ENCODE measurements around the gene MLKL.

MLKL gene

DNA sequence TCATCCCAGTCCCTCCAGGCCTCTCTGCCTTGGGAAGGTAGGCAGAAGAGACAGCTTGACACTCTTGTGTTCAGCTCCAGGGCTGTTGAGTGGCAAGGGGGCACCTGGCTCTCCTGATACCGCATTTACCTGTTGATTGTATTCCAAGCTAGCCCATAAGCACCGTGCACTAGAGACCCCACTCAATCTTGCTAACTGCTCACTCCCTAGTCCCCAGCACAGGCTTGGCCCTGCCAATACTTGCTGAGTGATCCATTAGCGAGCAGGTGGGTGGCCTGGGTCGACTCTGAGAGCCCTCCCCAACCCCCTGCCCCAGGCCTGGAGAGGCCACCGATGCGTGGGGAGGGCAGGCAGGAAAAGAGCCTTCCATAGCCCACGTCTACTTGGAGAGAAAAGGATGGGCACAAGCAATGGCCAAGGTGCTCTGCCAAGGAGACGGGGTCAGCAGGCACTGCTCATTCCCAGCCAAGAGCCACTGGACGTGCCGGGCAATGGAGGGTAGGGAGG, 44.5 kb upstream of the MLKL start:
- no peak overlapping the region for H3K4me3 ChIP-seq
- intact Hi-C loops (cut with DNase I; ENCODE audit: low total_unique reads): no loop called here
- no peak for DNase-seq
- peaks cover 0 to 23% of the 10 kb centered on the region in 2 donors for H3K27me3 ChIP-seq
- H3K9me3 ChIP-seq: no peaks in the 10 kb centered on the region
- no peaks in the 10 kb centered on the region for H3K36me3 ChIP-seq
- TF ChIP-seq, protein P1, sequence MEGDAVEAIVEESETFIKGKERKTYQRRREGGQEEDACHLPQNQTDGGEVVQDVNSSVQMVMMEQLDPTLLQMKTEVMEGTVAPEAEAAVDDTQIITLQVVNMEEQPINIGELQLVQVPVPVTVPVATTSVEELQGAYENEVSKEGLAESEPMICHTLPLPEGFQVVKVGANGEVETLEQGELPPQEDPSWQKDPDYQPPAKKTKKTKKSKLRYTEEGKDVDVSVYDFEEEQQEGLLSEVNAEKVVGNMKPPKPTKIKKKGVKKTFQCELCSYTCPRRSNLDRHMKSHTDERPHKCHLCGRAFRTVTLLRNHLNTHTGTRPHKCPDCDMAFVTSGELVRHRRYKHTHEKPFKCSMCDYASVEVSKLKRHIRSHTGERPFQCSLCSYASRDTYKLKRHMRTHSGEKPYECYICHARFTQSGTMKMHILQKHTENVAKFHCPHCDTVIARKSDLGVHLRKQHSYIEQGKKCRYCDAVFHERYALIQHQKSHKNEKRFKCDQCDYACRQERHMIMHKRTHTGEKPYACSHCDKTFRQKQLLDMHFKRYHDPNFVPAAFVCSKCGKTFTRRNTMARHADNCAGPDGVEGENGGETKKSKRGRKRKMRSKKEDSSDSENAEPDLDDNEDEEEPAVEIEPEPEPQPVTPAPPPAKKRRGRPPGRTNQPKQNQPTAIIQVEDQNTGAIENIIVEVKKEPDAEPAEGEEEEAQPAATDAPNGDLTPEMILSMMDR (IDR thresholded peaks at IDR 0.05): no peak
- no peak overlapping the region for H3K27ac ChIP-seq
- H3K4me1 ChIP-seq: peaks cover 0 to 16% (median 5%) of the 10 kb centered on the region in 4 donors

DNA sequence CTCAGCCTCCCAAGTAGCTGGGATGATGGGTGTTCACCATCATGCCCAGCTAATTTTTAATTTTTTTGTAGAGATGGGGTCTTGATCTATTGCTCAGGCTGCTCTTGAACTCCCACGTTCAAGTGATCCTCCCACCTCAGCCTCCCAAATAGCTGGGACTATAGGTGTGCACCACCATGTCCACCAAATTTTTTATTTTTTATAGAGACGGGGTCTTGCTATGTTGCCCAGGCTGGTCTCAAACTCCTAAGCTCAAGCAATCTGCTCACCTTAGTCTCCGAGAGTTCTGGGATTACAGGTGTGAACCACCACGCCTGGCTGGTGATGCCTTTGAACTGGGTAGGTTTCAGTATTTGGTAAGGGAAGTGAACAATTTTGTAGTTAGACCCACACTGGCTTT, 43.9 kb upstream of the MLKL start:
- Histone ChIP-seq H3K4me1 (peaks cover 0 to 16% (median 5%) of the 10 kb centered on the region in 4 donors), H3K9me3 (no peaks in the 10 kb centered on the region), H3K27me3 (peaks cover 0 to 27% of the 10 kb centered on the region in 2 donors), H3K4me3 (no peak overlapping the region), H3K27ac (no peak overlapping the region), H3K36me3 (no peaks in the 10 kb centered on the region)
- DNase-seq: no peak
- intact Hi-C loops (cut with DNase I; ENCODE audit: low total_unique reads): no loop called here
- TF ChIP-seq, protein P1 (IDR thresholded peaks at IDR 0.05): no peak

DNA sequence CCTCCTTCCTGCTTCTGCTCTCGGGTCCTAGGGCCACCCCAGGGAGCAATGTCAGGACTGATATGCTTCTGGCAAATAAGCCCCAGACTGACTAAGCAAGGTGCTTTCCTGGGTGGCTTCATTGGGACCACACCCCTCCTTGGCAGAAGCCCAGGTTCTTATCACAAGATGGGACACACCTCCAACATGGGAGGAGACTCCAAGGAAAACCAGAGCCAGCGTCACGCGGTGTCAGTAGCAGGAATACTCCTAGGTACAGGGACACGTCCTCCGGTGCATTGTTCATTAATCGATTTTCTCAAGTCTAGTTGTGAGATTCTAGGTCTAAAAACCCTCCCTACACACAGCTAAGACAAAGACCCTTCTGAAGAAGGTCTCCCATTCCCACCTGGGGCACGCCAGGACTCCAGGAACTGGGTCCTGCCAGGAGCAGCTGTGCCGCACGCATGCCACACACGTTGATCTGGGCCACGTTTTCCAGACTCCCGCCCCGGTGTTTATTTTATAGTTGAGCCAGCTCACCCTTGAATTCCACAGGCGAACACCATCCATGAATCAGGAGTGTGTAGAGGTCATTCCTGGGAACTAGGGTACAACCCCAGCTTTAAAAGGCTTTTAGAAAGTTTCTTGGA, 43.1 kb upstream of the MLKL start:
- TF ChIP-seq, protein P1 (IDR thresholded peaks at IDR 0.05): no peak
- Histone ChIP-seq H3K27ac (no peak overlapping the region), H3K36me3 (no peaks in the 10 kb centered on the region), H3K9me3 (no peaks in the 10 kb centered on the region), H3K27me3 (peaks cover 0 to 34% of the 10 kb centered on the region in 2 donors), H3K4me1 (peaks cover 0 to 16% (median 5%) of the 10 kb centered on the region in 4 donors), H3K4me3 (no peak overlapping the region)
- intact Hi-C loops (cut with DNase I; ENCODE audit: low total_unique reads): no loop called here
- no peak for DNase-seq

DNA sequence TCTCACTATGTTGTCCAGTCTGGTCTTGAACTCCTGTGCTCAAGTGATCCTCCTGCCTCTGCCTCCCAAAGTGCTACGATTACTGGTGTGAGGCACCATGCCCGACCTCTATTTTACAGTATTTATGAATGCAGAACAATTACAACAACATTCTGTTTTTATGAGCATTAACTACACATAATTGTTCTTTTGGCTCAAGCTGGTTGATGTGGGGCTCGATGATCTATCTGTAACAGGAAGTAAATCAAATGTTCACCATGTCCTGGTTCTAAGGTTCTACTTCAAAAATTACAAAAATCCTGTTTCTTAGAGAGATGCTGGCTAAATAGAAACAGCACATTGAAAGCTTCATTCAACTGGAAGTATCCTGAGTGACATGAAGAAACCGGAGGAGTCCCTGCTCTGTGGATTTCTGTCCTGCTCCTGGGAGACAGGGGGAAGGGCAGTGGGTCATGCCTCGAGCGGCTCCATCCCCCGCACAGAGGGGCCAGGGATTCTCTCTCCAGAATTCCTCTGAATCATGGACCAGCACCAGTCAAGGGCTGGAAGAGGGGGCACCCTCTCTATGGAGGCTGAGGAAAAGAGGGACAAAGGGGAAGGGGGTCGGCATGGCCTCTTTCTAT, 42.5 kb upstream of the MLKL start:
- Histone ChIP-seq H3K27me3 (peaks cover 0 to 34% of the 10 kb centered on the region in 2 donors), H3K4me3 (no peak overlapping the region), H3K4me1 (peaks cover 0 to 16% (median 5%) of the 10 kb centered on the region in 4 donors), H3K36me3 (no peaks in the 10 kb centered on the region), H3K27ac (no peak overlapping the region), H3K9me3 (no peaks in the 10 kb centered on the region)
- intact Hi-C loops (cut with DNase I; ENCODE audit: low total_unique reads): no loop called here
- TF ChIP-seq, protein P1 (IDR thresholded peaks at IDR 0.05): no peak
- no peak for DNase-seq

DNA sequence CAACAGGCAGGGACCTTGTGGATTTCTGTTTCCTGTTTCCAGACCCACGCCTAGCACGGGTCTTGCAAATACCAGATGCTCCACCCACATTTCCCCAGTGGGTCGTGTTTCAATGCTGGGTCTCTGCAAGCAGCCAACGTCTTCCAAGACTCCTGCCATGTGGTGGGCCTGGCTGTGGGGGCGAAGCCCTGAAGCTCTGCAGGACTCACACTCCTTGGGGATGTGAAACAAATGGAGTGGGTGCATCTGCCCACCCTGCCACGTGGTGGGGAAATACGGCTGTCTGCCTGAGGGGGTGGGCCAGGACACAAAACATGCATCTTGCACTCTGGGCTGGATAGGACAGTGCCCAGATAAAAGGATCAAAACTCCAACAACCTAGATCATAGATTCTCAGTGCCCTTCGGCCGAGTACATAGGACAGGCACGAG, 41.4 kb upstream of the MLKL start:
- no peak overlapping the region for H3K4me3 ChIP-seq
- peaks cover 0 to 39% of the 10 kb centered on the region in 2 donors for H3K27me3 ChIP-seq
- H3K9me3 ChIP-seq: no peaks in the 10 kb centered on the region
- TF ChIP-seq, protein P1 (IDR thresholded peaks at IDR 0.05): no peak
- DNase-seq: no peak
- no peak overlapping the region for H3K27ac ChIP-seq
- no peaks in the 10 kb centered on the region for H3K36me3 ChIP-seq
- intact Hi-C loops (cut with DNase I; ENCODE audit: low total_unique reads): no loop called here
- H3K4me1 ChIP-seq: peaks cover 0 to 16% (median 5%) of the 10 kb centered on the region in 4 donors
